Renal cortex interstitium (tissue), 15 donors: ENCODE data around the gene HOXC9. TPM values are rescaled to one million over a fixed set of nuclear protein-coding genes. Genes with fewer than 3 reads are reported as not detected.

Source experiments
- DNase-seq, 11 donors: peaks; one replicate each; pipeline ENCODE4 v3.0.0-alpha.2; 2013; ENCODE audit warnings: low read depth in 9 of 11, low spot score in 4 of 11; ENCODE audit errors: extremely low read depth in 1 of 11
- long read RNA-seq, 16 experiments: transcript quantifications; one replicate each; lab custom pipeline, GENCODE V29; 2026
- polyA plus RNA-seq, 3 donors: library from polyadenylated mRNA; unstranded; fragments of 120-200 nt; gene quantifications; one replicate each; pipeline ENCODE4 v1.2.1, GENCODE V29; 2013; ENCODE audit not compliant: insufficient read length in 3 of 3

The HOXC9 gene
- 10 to 100 TPM; 25.5 to 34.1 (median 26.5) TPM for polyA plus RNA-seq
- long read RNA-seq, donor 1, transcript HOXC9-201 (2 exons, 1,516 nt): major isoform, 8 of 8 reads
- long read RNA-seq, donor 1, partial matches to known transcripts: 0 of 8 reads
- long read RNA-seq, donor 1, other reads (novel, unspliced or antisense): 0 of 8 reads
- long read RNA-seq, donor 2, transcript HOXC9-201 (2 exons, 1,516 nt): major isoform, 13 of 13 reads
- long read RNA-seq, donor 2, partial matches to known transcripts: 0 of 13 reads
- long read RNA-seq, donor 2, other reads (novel, unspliced or antisense): 0 of 13 reads
- long read RNA-seq, donor 3, transcript HOXC9-201 (2 exons, 1,516 nt): major isoform, 19 of 27 reads
- long read RNA-seq, donor 3, partial matches to known transcripts: 0 of 27 reads
- long read RNA-seq, donor 3, other reads (novel, unspliced or antisense): 8 of 27 reads
- long read RNA-seq, donor 4, transcript HOXC9-201 (2 exons, 1,516 nt): major isoform, 11 of 19 reads
- long read RNA-seq, donor 4, partial matches to known transcripts: 8 of 19 reads
- long read RNA-seq, donor 4, other reads (novel, unspliced or antisense): 0 of 19 reads
- long read RNA-seq, donor 5: 0 reads
- long read RNA-seq, donor 6, transcript HOXC9-201 (2 exons, 1,516 nt): major isoform, 15 of 15 reads
- long read RNA-seq, donor 6, partial matches to known transcripts: 0 of 15 reads
- long read RNA-seq, donor 6, other reads (novel, unspliced or antisense): 0 of 15 reads
- long read RNA-seq, donor 7, transcript HOXC9-201 (2 exons, 1,516 nt): major isoform, 17 of 18 reads
- long read RNA-seq, donor 7, partial matches to known transcripts: 0 of 18 reads
- long read RNA-seq, donor 7, other reads (novel, unspliced or antisense): 0 of 18 reads
- long read RNA-seq, donor 8, transcript HOXC9-201 (2 exons, 1,516 nt): major isoform, 33 of 49 reads
- long read RNA-seq, donor 8, partial matches to known transcripts: 16 of 49 reads
- long read RNA-seq, donor 8, other reads (novel, unspliced or antisense): 0 of 49 reads
- long read RNA-seq, donor 9, transcript HOXC9-201 (2 exons, 1,516 nt): major isoform, 18 of 18 reads
- long read RNA-seq, donor 9, partial matches to known transcripts: 0 of 18 reads
- long read RNA-seq, donor 9, other reads (novel, unspliced or antisense): 0 of 18 reads
- long read RNA-seq, donor 10, transcript HOXC9-201 (2 exons, 1,516 nt): major isoform, 8 of 8 reads
- long read RNA-seq, donor 10, partial matches to known transcripts: 0 of 8 reads
- long read RNA-seq, donor 10, other reads (novel, unspliced or antisense): 0 of 8 reads
- long read RNA-seq, donor 11, transcript HOXC9-201 (2 exons, 1,516 nt): major isoform, 8 of 15 reads
- long read RNA-seq, donor 11, partial matches to known transcripts: 0 of 15 reads
- long read RNA-seq, donor 11, other reads (novel, unspliced or antisense): 7 of 15 reads
- long read RNA-seq, donor 12, partial matches to known transcripts: 7 of 11 reads
- long read RNA-seq, donor 12, other reads (novel, unspliced or antisense): 0 of 11 reads
- long read RNA-seq, donor 13: 0 reads
- long read RNA-seq, donor 14, transcript HOXC9-201 (2 exons, 1,516 nt): major isoform, 19 of 19 reads
- long read RNA-seq, donor 14, partial matches to known transcripts: 0 of 19 reads
- long read RNA-seq, donor 14, other reads (novel, unspliced or antisense): 0 of 19 reads
- long read RNA-seq, donor 15, transcript HOXC9-201 (2 exons, 1,516 nt): major isoform, 6 of 6 reads
- long read RNA-seq, donor 15, partial matches to known transcripts: 0 of 6 reads
- long read RNA-seq, donor 15, other reads (novel, unspliced or antisense): 0 of 6 reads
- long read RNA-seq, donor 16, transcript HOXC9-201 (2 exons, 1,516 nt): major isoform, 25 of 32 reads
- long read RNA-seq, donor 16, partial matches to known transcripts: 0 of 32 reads
- long read RNA-seq, donor 16, other reads (novel, unspliced or antisense): 7 of 32 reads

- DNase-seq: no peak
These were observed at the start of gene HOXC9 for GRCh38 chr12:54000116-54001114. TSS of gene HOXC9 (plus strand) at chr12:54000161. CDS start at chr12:54000189, 28 bp downstream.

GRCh38 chr12:53950437-53950773, 49.6 kb upstream of the HOXC9 start:
- DNase-seq: no peak

GRCh38 chr12:53950789-53951576, 49.0 kb upstream of the HOXC9 start:
- no peak for DNase-seq

- DNase-seq: no peak
These were observed 48.2 kb upstream of the HOXC9 start for GRCh38 chr12:53951577-53952334.

GRCh38 chr12:53952335-53952694, 47.6 kb upstream of the HOXC9 start:
- no peak for DNase-seq

GRCh38 chr12:53952871-53953734, 46.9 kb upstream of the HOXC9 start:
- no peak for DNase-seq

- no peak for DNase-seq
These were observed 45.9 kb upstream of the HOXC9 start for GRCh38 chr12:53953831-53954693.

- DNase-seq: no peak
These were observed 45.3 kb upstream of the HOXC9 start, which contains the start of gene HOXC12 for GRCh38 chr12:53954694-53955035. TSS of gene HOXC12 (plus strand) at chr12:53954903. CDS start at chr12:53954930, 27 bp downstream.

- DNase-seq: no peak
These were observed 44.8 kb upstream of the HOXC9 start for GRCh38 chr12:53955036-53955775.

- no peak for DNase-seq
These were observed 44.1 kb upstream of the HOXC9 start for GRCh38 chr12:53955776-53956250.

- DNase-seq: no peak
These were observed 43.6 kb upstream of the HOXC9 start for GRCh38 chr12:53956251-53956887.

GRCh38 chr12:53956914-53957536, 42.9 kb upstream of the HOXC9 start:
- DNase-seq: no peak
